Keratinocyte (primary cell): ENCODE measurements around the gene KRT7. TPM values are rescaled to one million over a fixed set of nuclear protein-coding genes. Genes with fewer than 3 reads are reported as not detected.
A peak's percentile ranks its signal among the peaks of the same experiment; 100 is the strongest.

Source experiments
- DNase-seq: peaks from one replicate; pipeline ENCODE4 v3.0.0-alpha.2; 2011; ENCODE audit warnings: low read depth, missing footprints, low spot score
- FAIRE-seq: peaks from 2 replicates; lab custom pipeline; 2011; peaks lifted over from hg19 to GRCh38; lab: Jason Lieb, UNC
- H2AFZ ChIP-seq: 2 replicates; pipeline ENCODE4 v1.6.0; 2012; ENCODE audit warnings: low read length, control low read depth, inconsistent platforms; ENCODE audit not compliant: control insufficient read depth
- H3K27ac ChIP-seq: 2 replicates; pipeline ENCODE4 v1.5.1; 2011; ENCODE audit warnings: low read length; ENCODE audit not compliant: control insufficient read depth, insufficient read depth
- H3K27me3 ChIP-seq: 3 replicates; pipeline ENCODE4 v1.6.0; 2011; ENCODE audit warnings: low read length; ENCODE audit not compliant: control insufficient read depth, insufficient read depth; ENCODE audit errors: extremely low read depth
- H3K36me3 ChIP-seq, 2 experiments: 2 replicates in 1 of 2; 3 replicates in 1 of 2; pipeline ENCODE4 v1.5.1; 2011; ENCODE audit warnings: low read length in 2 of 2, mild to moderate bottlenecking in 1 of 2; ENCODE audit not compliant: control insufficient read depth in 2 of 2, insufficient read depth in 2 of 2; ENCODE audit errors: extremely low read depth in 1 of 2
- H3K4me1 ChIP-seq: 3 replicates; pipeline ENCODE4 v1.5.1; 2011; ENCODE audit warnings: low read length; ENCODE audit not compliant: control insufficient read depth, insufficient read depth; ENCODE audit errors: extremely low read depth
- H3K4me2 ChIP-seq: 3 replicates; pipeline ENCODE4 v1.6.0; 2011; ENCODE audit warnings: low read depth, low read length; ENCODE audit not compliant: control insufficient read depth, insufficient read depth; ENCODE audit errors: extremely low read depth
- H3K4me3 ChIP-seq, 3 experiments: fragments of 200-600 bp in 1 of 3; sonication (generic) in 1 of 3; 2 replicates in 2 of 3; 3 replicates in 1 of 3; pipeline ENCODE4 v1.5.1; 2011 to 2016; ENCODE audit warnings: low read length in 3 of 3, mild to moderate bottlenecking in 3 of 3, control low read depth in 2 of 3, inconsistent platforms in 1 of 3, low read depth in 1 of 3, mixed read lengths in 1 of 3, mixed run types in 1 of 3, moderate library complexity in 1 of 3; ENCODE audit not compliant: control insufficient read depth in 2 of 3, insufficient read depth in 2 of 3; ENCODE audit errors: extremely low read depth in 1 of 3
- H3K79me2 ChIP-seq: 2 replicates; pipeline ENCODE4 v1.6.0; 2012; ENCODE audit warnings: low read length; ENCODE audit not compliant: control insufficient read depth, insufficient read depth
- H3K9ac ChIP-seq: 3 replicates; pipeline ENCODE4 v1.6.0; 2011; ENCODE audit warnings: low read length; ENCODE audit not compliant: control insufficient read depth, insufficient read depth; ENCODE audit errors: extremely low read depth
- H3K9me1 ChIP-seq: 3 replicates; pipeline ENCODE4 v1.6.0; 2011; ENCODE audit warnings: low read length; ENCODE audit not compliant: control insufficient read depth, insufficient read depth; ENCODE audit errors: extremely low read depth
- H3K9me3 ChIP-seq: 2 replicates; pipeline ENCODE4 v1.5.1; 2012; ENCODE audit warnings: low read depth, low read length; ENCODE audit not compliant: control insufficient read depth
- H4K20me1 ChIP-seq: 3 replicates; pipeline ENCODE4 v1.6.0; 2011; ENCODE audit warnings: low read length; ENCODE audit not compliant: control insufficient read depth, insufficient read depth; ENCODE audit errors: extremely low read depth
- CTCF ChIP-seq, 3 experiments: IDR thresholded peaks in 1 of 3; conservative IDR thresholded peaks in 1 of 3; optimal IDR thresholded peaks in 1 of 3; 2 replicates in 2 of 3; 3 replicates in 1 of 3; pipeline versions ENCODE3 to v1.5.1; 2011; ENCODE audit warnings: low read length in 3 of 3, mild to moderate bottlenecking in 3 of 3, moderate library complexity in 2 of 3, control low read depth in 1 of 3, inconsistent platforms in 1 of 3; ENCODE audit not compliant: insufficient read depth in 2 of 3; ENCODE audit errors: extremely low read depth in 1 of 3
- EZH2 ChIP-seq: IDR thresholded peaks from one replicate; pipeline ENCODE4 v1.6.1; 2012; ENCODE audit warnings: inconsistent platforms, mild to moderate bottlenecking, low read length, moderate library complexity
- dilution Hi-C: fragments of 300-500 bp; cut with MboI; formaldehyde crosslinking; loops from one replicate; pipeline ENCODE4 v1.7.0; 2020; ENCODE audit warnings: low sequenced_read_pairs; ENCODE audit not compliant: extremely low pct_ligation_motif_present
- polyA plus RNA-seq, 5 experiments: library from polyadenylated mRNA; depleted of rRNA in 3 of 5; stranded (reverse) in 3 of 5; stranded (forward) in 1 of 5; unstranded in 1 of 5; fragments of >200 nt; gene quantifications; 1 replicate in 1 of 5; 2 replicates in 3 of 5; 3 replicates in 1 of 5; pipeline versions ENCODE4 v1.2.1 to v1.2.3, GENCODE V29; 2011 to 2012; ENCODE audit warnings: missing spikeins in 2 of 5, low read depth in 1 of 5, low replicate concordance in 1 of 5

Gene KRT7
- polyA plus RNA-seq, 1 donor (not counting 4 experiments of a cell fraction or from before 2014, with no cell fraction given): 112 TPM

DNA sequence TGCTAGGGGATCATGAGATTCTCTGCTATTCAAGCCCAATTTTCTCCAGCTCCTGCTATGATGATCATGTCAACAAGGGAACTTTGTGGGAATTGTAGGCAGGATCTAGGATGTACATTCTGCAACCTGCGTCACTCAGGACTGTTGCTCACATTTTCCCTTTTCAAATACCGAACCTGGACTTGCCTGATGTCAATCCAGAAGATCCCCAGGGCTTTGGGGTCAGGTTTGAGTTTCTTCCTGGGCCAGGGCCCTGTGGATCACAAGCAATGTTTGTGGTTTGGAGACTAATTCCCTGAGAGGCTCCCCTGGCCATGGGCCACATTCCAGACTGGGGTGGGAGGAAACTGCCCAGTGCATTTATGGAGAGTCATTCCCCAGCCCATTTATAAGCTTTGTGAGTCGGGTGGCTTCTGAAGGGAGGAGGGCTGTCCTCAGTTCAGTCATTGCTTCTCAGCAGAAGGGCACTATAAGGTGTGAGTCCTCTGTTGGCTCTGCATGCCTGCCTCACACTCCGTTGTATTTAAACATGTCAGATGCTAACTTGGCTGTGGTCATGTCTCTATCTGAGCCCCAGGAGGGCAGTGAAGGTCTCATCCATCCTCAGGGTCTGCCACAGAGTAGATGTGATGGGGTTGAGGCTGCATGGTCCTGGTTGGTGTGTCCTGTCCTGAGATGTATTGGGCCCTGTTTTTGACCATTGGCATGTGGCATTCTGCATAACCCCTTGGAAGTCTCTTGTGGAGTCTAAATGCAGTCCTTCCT is 47.9 kb downstream of the KRT7 start:
- peak overlapping the region; percentile 99 for H3K27ac ChIP-seq
- H3K27me3 ChIP-seq: no peaks in the 10 kb centered on the region
- peak; percentile 96 for DNase-seq
- no peaks in the 10 kb centered on the region for H3K9me3 ChIP-seq
- TF ChIP-seq CTCF (optimal IDR thresholded peaks at IDR 0.05 in 1 of 3, IDR thresholded peaks at IDR 0.05 in 1 of 3, conservative IDR thresholded peaks at IDR 0.05 in 1 of 3; ENCODE audit: extremely low read depth in 1 of 3, insufficient read depth in 2 of 3, low read length in 3 of 3) (no peak), EZH2 (no peak)
- no peaks in the 10 kb centered on the region for H3K9me1 ChIP-seq
- H3K36me3 ChIP-seq: no peaks in the 10 kb centered on the region
- H2AFZ ChIP-seq: no peak overlapping the region
- peaks cover 52% of the 10 kb centered on the region for H3K4me1 ChIP-seq
- H3K9ac ChIP-seq: peak overlapping the region; percentile 84
- no peaks in the 10 kb centered on the region for H4K20me1 ChIP-seq
- no peak for FAIRE-seq
- peak overlapping the region; percentile 77 for H3K4me2 ChIP-seq
- H3K4me3 ChIP-seq: peak overlapping the region in 1 of 3 experiments; percentile 22
- dilution Hi-C loops: no loop called here
- H3K79me2 ChIP-seq: no peaks in the 10 kb centered on the region

GRCh38 chr12:52284562-52285171 is 51.6 kb downstream of the KRT7 start:
- peak overlapping the region; percentile 55 for H3K4me2 ChIP-seq
- FAIRE-seq (peak; percentile 86), DNase-seq (no peak)
- dilution Hi-C loops: no loop called here
- H4K20me1 ChIP-seq: no peaks in the 10 kb centered on the region
- no peak overlapping the region for H2AFZ ChIP-seq
- H3K9me1 ChIP-seq: no peaks in the 10 kb centered on the region
- no peak overlapping the region for H3K4me3 ChIP-seq
- peaks cover 40% of the 10 kb centered on the region for H3K4me1 ChIP-seq
- no peaks in the 10 kb centered on the region for H3K27me3 ChIP-seq
- no peaks in the 10 kb centered on the region for H3K36me3 ChIP-seq
- H3K79me2 ChIP-seq: no peaks in the 10 kb centered on the region
- peak overlapping the region; percentile 71 for H3K27ac ChIP-seq
- TF ChIP-seq CTCF (optimal IDR thresholded peaks at IDR 0.05 in 1 of 3, IDR thresholded peaks at IDR 0.05 in 1 of 3, conservative IDR thresholded peaks at IDR 0.05 in 1 of 3; ENCODE audit: extremely low read depth in 1 of 3, insufficient read depth in 2 of 3, low read length in 3 of 3): no peak
- TF ChIP-seq EZH2: no peak
- peak overlapping the region; percentile 46 for H3K9ac ChIP-seq
- H3K9me3 ChIP-seq: no peaks in the 10 kb centered on the region
